HepG2 (cell line): ENCODE results near the gene TMEM87B. TPM values are rescaled to one million over a fixed set of nuclear protein-coding genes. Genes with fewer than 3 reads are reported as not detected.

Source experiments
- CCDC6 ChIP-seq: sonication (generic); formaldehyde crosslinking; IDR thresholded peaks from 2 replicates; pipeline ENCODE4 v1.8.1; 2022; ENCODE audit warnings: mild to moderate bottlenecking, missing genetic modification reagents, moderate library complexity
- CHD2 ChIP-seq: IDR thresholded peaks from 2 replicates; pipeline ENCODE4 v1.6.1; 2011; ENCODE audit warnings: low read depth, low read length, improper control_type of control experiment
- FOXC1 ChIP-seq: sonication (generic); formaldehyde crosslinking; IDR thresholded peaks from 2 replicates; pipeline ENCODE4 v1.8.0; 2022; ENCODE audit warnings: mild to moderate bottlenecking, missing genetic modification reagents, borderline replicate concordance
- HOXD1 ChIP-seq: sonication (generic); formaldehyde crosslinking; IDR thresholded peaks from 2 replicates; pipeline ENCODE4 v1.5.0; 2020; ENCODE audit warnings: missing genetic modification reagents
- RFXAP ChIP-seq: sonication (generic); formaldehyde crosslinking; IDR thresholded peaks from 2 replicates; pipeline ENCODE4 v1.4.0; 2020; ENCODE audit warnings: missing genetic modification reagents, borderline replicate concordance
- ZNF44 ChIP-seq: sonication (generic); formaldehyde crosslinking; IDR thresholded peaks from 2 replicates; pipeline ENCODE4 v1.5.1; 2020; ENCODE audit warnings: mild to moderate bottlenecking, missing genetic modification reagents
- ZNF441 ChIP-seq: sonication (generic); formaldehyde crosslinking; IDR thresholded peaks from 2 replicates; pipeline ENCODE4 v1.7.0; 2021; ENCODE audit warnings: missing genetic modification reagents, borderline replicate concordance
- ZNF501 ChIP-seq: sonication (generic); formaldehyde crosslinking; IDR thresholded peaks from 2 replicates; pipeline ENCODE4 v1.5.1; 2020; ENCODE audit warnings: mild to moderate bottlenecking, moderate library complexity, missing genetic modification reagents
- ZNF546 ChIP-seq: sonication (generic); formaldehyde crosslinking; conservative IDR thresholded peaks from 2 replicates; pipeline ENCODE4 v1.8.1; 2023; ENCODE audit warnings: mild to moderate bottlenecking, missing genetic modification reagents
- ZNF558 ChIP-seq: sonication (generic); formaldehyde crosslinking; IDR thresholded peaks from 2 replicates; pipeline ENCODE4 v1.9.0; 2022; ENCODE audit warnings: mild to moderate bottlenecking, missing genetic modification reagents, borderline replicate concordance
- polyA plus RNA-seq, 8 experiments: library from polyadenylated mRNA; depleted of rRNA in 3 of 8; stranded (reverse) in 7 of 8; unstranded in 1 of 8; fragments of >200 nt; fragmentation: Illumina TruSeq in 4 of 8; extraction: Trizol in 4 of 8; gene quantifications; 2 replicates each; pipeline versions ENCODE4 v1.2.1 to v1.2.3, GENCODE V29; 2011 to 2016; ENCODE audit warnings: low read depth in 4 of 8, missing spikeins in 1 of 8, mixed read lengths in 1 of 8; ENCODE audit not compliant: insufficient read depth in 1 of 8
- total RNA-seq, 5 experiments: library from RNA; depleted of rRNA; stranded (reverse); fragments of >200 nt; fragmentation: Illumina TruSeq; extraction: Trizol; gene quantifications; 2 replicates each; pipeline ENCODE4 v1.2.3, GENCODE V29; 2016; ENCODE audit warnings: low read depth in 1 of 5
- TF ChIP-seq, protein P1 (sequence below): IDR thresholded peaks from 2 replicates; pipeline ENCODE4 v1.6.1; 2016; ENCODE audit warnings: missing compliant biosample characterization, missing genetic modification reagents, borderline replicate concordance
- TF ChIP-seq, protein P2 (sequence below): sonication (generic); formaldehyde crosslinking; IDR thresholded peaks from 2 replicates; pipeline ENCODE4 v1.4.0; 2020; ENCODE audit warnings: missing genetic modification reagents, borderline replicate concordance
- TF ChIP-seq, protein P3 (sequence below): fragments of 450-650 bp; IDR thresholded peaks from 2 replicates; pipeline ENCODE4 v1.6.1; 2017
- TF ChIP-seq, protein P4 (sequence below): sonication (generic); formaldehyde crosslinking; IDR thresholded peaks from 2 replicates; pipeline ENCODE4 v1.4.0; 2020; ENCODE audit warnings: missing genetic modification reagents, mild to moderate bottlenecking, borderline replicate concordance
- TF ChIP-seq, protein P5 (sequence below): sonication (generic); formaldehyde crosslinking; IDR thresholded peaks from 2 replicates; pipeline ENCODE4 v1.5.1; 2020; ENCODE audit warnings: mild to moderate bottlenecking, missing genetic modification reagents, borderline replicate concordance
- TF ChIP-seq, protein P6 (sequence below): sonication (generic); formaldehyde crosslinking; IDR thresholded peaks from 2 replicates; pipeline ENCODE4 v1.8.1; 2023; ENCODE audit warnings: mild to moderate bottlenecking, missing genetic modification reagents

TMEM87B gene
- total and polyA plus RNA-seq, 2 of the 13 experiments (the other 11 are each of a cell fraction or from before 2014, with no cell fraction given), result 15.1 to 16.2 TPM

DNA sequence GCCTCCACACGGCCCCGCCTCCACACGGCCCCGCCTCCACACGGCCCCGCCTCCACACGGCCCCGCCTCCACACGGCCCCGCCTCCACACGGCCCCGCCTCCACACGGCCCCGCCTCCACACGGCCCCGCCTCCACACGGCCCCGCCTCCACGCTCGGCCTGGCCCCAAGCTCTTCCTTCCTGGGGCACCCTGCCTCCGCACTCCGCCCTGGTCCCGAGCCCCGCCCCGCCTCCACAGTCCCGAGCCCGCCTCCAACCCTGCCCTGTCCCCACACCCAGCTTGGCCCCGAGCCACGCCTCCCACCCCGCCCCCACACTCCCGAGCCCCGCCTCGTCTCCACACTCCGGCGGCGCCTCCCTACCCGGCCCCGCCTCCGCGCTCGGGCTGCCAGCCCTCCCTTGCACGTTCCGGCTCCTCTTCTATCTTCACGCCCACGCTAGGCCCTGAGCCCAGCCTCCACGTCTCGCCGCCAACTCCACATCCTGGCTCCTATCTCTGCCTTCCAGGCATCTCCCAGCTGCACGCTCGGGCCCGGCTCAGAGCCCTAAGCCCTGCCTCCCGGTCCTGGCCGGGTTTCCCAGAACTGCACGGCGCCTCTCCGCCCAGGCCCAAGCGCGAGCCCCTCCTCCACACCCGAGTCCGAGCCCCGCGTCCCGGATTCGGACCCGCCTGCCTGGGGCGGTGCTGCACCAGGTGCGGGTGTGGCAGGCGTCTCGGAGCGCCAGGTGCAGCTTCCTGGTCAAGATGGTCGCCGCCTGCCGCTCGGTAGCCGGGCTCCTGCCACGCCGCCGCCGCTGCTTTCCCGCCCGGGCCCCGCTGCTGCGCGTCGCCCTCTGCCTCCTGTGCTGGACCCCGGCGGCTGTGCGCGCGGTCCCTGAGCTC, at the start of gene TMEM87B (continued):
- TF ChIP-seq, protein P1, sequence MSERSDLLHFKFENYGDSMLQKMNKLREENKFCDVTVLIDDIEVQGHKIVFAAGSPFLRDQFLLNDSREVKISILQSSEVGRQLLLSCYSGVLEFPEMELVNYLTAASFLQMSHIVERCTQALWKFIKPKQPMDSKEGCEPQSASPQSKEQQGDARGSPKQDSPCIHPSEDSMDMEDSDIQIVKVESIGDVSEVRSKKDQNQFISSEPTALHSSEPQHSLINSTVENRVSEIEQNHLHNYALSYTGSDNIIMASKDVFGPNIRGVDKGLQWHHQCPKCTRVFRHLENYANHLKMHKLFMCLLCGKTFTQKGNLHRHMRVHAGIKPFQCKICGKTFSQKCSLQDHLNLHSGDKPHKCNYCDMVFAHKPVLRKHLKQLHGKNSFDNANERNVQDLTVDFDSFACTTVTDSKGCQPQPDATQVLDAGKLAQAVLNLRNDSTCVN, result no peak; the same call in 1 of the 2 replicates
- TF ChIP-seq, protein P2, sequence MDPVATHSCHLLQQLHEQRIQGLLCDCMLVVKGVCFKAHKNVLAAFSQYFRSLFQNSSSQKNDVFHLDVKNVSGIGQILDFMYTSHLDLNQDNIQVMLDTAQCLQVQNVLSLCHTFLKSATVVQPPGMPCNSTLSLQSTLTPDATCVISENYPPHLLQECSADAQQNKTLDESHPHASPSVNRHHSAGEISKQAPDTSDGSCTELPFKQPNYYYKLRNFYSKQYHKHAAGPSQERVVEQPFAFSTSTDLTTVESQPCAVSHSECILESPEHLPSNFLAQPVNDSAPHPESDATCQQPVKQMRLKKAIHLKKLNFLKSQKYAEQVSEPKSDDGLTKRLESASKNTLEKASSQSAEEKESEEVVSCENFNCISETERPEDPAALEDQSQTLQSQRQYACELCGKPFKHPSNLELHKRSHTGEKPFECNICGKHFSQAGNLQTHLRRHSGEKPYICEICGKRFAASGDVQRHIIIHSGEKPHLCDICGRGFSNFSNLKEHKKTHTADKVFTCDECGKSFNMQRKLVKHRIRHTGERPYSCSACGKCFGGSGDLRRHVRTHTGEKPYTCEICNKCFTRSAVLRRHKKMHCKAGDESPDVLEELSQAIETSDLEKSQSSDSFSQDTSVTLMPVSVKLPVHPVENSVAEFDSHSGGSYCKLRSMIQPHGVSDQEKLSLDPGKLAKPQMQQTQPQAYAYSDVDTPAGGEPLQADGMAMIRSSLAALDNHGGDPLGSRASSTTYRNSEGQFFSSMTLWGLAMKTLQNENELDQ, result no peak; the same call in 1 of the 2 replicates
- TF ChIP-seq, protein P3, sequence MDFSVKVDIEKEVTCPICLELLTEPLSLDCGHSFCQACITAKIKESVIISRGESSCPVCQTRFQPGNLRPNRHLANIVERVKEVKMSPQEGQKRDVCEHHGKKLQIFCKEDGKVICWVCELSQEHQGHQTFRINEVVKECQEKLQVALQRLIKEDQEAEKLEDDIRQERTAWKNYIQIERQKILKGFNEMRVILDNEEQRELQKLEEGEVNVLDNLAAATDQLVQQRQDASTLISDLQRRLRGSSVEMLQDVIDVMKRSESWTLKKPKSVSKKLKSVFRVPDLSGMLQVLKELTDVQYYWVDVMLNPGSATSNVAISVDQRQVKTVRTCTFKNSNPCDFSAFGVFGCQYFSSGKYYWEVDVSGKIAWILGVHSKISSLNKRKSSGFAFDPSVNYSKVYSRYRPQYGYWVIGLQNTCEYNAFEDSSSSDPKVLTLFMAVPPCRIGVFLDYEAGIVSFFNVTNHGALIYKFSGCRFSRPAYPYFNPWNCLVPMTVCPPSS, result no peak
- peak; percentile 36; the same call in 1 of the 2 replicates for TF ChIP-seq RFXAP
- peak; percentile 93 for TF ChIP-seq FOXC1 (CRISPR knock-in tag)
- peak; percentile 80 for TF ChIP-seq ZNF546 (CRISPR knock-in tag)
- TF ChIP-seq, protein P4, sequence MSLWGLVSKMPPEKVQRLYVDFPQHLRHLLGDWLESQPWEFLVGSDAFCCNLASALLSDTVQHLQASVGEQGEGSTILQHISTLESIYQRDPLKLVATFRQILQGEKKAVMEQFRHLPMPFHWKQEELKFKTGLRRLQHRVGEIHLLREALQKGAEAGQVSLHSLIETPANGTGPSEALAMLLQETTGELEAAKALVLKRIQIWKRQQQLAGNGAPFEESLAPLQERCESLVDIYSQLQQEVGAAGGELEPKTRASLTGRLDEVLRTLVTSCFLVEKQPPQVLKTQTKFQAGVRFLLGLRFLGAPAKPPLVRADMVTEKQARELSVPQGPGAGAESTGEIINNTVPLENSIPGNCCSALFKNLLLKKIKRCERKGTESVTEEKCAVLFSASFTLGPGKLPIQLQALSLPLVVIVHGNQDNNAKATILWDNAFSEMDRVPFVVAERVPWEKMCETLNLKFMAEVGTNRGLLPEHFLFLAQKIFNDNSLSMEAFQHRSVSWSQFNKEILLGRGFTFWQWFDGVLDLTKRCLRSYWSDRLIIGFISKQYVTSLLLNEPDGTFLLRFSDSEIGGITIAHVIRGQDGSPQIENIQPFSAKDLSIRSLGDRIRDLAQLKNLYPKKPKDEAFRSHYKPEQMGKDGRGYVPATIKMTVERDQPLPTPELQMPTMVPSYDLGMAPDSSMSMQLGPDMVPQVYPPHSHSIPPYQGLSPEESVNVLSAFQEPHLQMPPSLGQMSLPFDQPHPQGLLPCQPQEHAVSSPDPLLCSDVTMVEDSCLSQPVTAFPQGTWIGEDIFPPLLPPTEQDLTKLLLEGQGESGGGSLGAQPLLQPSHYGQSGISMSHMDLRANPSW (CRISPR knock-in tag), result no peak; the same call in 1 of the 2 replicates
- TF ChIP-seq ZNF558 (CRISPR knock-in tag), result peak; percentile 63; the same call in 1 of the 2 replicates
- TF ChIP-seq ZNF44 (CRISPR knock-in tag), result peak; percentile 77; the same call in 1 of the 2 replicates
- peak; percentile 42; the same call in 1 of the 2 replicates for TF ChIP-seq HOXD1 (CRISPR knock-in tag)
- TF ChIP-seq CCDC6 (CRISPR knock-in tag), result peak; percentile 19; the same call in 1 of the 2 replicates
- TF ChIP-seq, protein P5, sequence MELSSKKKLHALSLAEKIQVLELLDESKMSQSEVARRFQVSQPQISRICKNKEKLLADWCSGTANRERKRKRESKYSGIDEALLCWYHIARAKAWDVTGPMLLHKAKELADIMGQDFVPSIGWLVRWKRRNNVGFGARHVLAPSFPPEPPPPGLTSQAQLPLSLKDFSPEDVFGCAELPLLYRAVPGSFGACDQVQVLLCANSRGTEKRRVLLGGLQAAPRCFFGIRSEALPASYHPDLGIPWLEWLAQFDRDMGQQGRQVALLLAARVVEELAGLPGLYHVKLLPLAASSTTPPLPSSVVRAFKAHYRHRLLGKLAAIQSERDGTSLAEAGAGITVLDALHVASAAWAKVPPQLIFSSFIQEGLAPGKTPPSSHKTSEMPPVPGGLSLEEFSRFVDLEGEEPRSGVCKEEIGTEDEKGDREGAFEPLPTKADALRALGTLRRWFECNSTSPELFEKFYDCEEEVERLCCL (CRISPR knock-in tag), result no peak; the same call in 1 of the 2 replicates
- TF ChIP-seq, protein P6, sequence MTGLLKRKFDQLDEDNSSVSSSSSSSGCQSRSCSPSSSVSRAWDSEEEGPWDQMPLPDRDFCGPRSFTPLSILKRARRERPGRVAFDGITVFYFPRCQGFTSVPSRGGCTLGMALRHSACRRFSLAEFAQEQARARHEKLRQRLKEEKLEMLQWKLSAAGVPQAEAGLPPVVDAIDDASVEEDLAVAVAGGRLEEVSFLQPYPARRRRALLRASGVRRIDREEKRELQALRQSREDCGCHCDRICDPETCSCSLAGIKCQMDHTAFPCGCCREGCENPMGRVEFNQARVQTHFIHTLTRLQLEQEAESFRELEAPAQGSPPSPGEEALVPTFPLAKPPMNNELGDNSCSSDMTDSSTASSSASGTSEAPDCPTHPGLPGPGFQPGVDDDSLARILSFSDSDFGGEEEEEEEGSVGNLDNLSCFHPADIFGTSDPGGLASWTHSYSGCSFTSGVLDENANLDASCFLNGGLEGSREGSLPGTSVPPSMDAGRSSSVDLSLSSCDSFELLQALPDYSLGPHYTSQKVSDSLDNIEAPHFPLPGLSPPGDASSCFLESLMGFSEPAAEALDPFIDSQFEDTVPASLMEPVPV (CRISPR knock-in tag), result peak; percentile 10; the same call in 1 of the 2 replicates
- peak; percentile 80; the same call in 1 of the 2 replicates for TF ChIP-seq ZNF441
- TF ChIP-seq ZNF501 (CRISPR knock-in tag), result peak; percentile 96
- TF ChIP-seq CHD2, result peak; percentile 43; the same call in 1 of the 2 replicates
